Mucosa of descending colon (tissue), 3 donors: ENCODE data around the gene TBCB. TPM values are rescaled to one million over a fixed set of nuclear protein-coding genes. Genes with fewer than 3 reads are reported as not detected.
"Not testable (repeated sequence)": the region's sequence is repeated elsewhere in the genome, so short reads cannot be mapped to it uniquely, and the experiment has no call there.

Experiments used
- ATAC-seq: fragments of 200-7000 bp; cut with Tn5 transposase; one replicate; pipeline ENCODE4 v1.9.1; 2020; ENCODE audit warnings: mild to moderate bottlenecking, moderate library complexity
- DNase-seq, 3 donors: peaks; one replicate each; pipeline ENCODE4 v3.0.0-alpha.2; 2020
- H3K36me3 ChIP-seq: fragments of 200-600 bp; one replicate; pipeline ENCODE4 v1.8.0; 2021; ENCODE audit warnings: low read depth, mild to moderate bottlenecking
- H3K4me1 ChIP-seq: fragments of 200-600 bp; one replicate; pipeline ENCODE4 v1.8.0; 2021; ENCODE audit warnings: low read depth, mild to moderate bottlenecking
- H3K4me3 ChIP-seq: fragments of 200-600 bp; one replicate; pipeline ENCODE4 v1.8.0; 2021; ENCODE audit warnings: mild to moderate bottlenecking
- H3K9me3 ChIP-seq: fragments of 200-600 bp; one replicate; pipeline ENCODE4 v1.8.0; 2021; ENCODE audit warnings: mild to moderate bottlenecking
- CTCF ChIP-seq: fragments of 200-600 bp; IDR thresholded peaks from one replicate; pipeline ENCODE4 v1.8.0; 2022; ENCODE audit warnings: antibody characterized with exemption, mild to moderate bottlenecking
- intact Hi-C, 2 donors: fragments of 100-400 bp; cut with DNase I in 1 of 2; cut with micrococcal nuclease in 1 of 2; formaldehyde crosslinking; loops; one replicate each; pipeline versions ENCODE4 v1.11.0 to v1.11.1; 2022; cut with DNase I, micrococcal nuclease
- total RNA-seq, 3 donors: library from RNA; stranded (reverse); fragmentation: NEBNext Ultra II Directional in 2 of 3; extraction: Animal tissue kit (Norgen Biotek cat#: 25700) in 2 of 3; gene quantifications; one replicate each; pipeline versions ENCODE4 v1.2.1 to v1.2.4, GENCODE V29; 2021 to 2023
- donor health status: DM: no; HTN: no; CAD: no; lungs with moderate emphysema.
- donor health status: DM: no; HTN: no; CAD: no.
- donor health status: DM: no; HTN: yes; CAD: no.

Gene TBCB
- total RNA-seq, 3 donors from 2014 or later: 81.9 to 106 (median 90.8) TPM

- intact Hi-C loops: loop anchor here in 1 of 2 donors (5.0 kb wide), 1 partner anchor 46 kb away; no protein-coding TSS in a partner anchor
- Histone ChIP-seq H3K36me3 (no peaks in the 10 kb centered on the region), H3K9me3 (no peaks in the 10 kb centered on the region), H3K4me3 (no peak overlapping the region), H3K4me1 (peaks cover 18% of the 10 kb centered on the region)
- no peak for TF ChIP-seq CTCF
- DNase-seq (no peak), ATAC-seq (no peak)
Measured at GRCh38 chr19:36172852-36173251, 57.6 kb downstream of the TBCB start.

GRCh38 chr19:36173846-36174245, 58.6 kb downstream of the TBCB start:
- not testable (repeated sequence) for H3K36me3 ChIP-seq, ATAC-seq, H3K4me3 ChIP-seq, H3K9me3 ChIP-seq, DNase-seq
- intact Hi-C loops: loop anchor here in 1 of 2 donors (5.0 kb wide), 1 partner anchor 47 kb away; no protein-coding TSS in a partner anchor
- peaks cover 12% of the 10 kb centered on the region for H3K4me1 ChIP-seq

Other genes starting within 250 kb of the TBCB start
- gene APLP1, start 246.9 kb upstream of the TBCB start, total RNA-seq: 10 to 100 TPM in 1 of 3 donors, 1 to 10 TPM in 2; 1.6 to 13.2 (median 1.9) TPM
- 10 to 100 TPM in 2 of 3 donors, 1 to 10 TPM in 1; 8.7 to 16.6 (median 12.3) TPM for gene NFKBID, start 214.9 kb upstream of the TBCB start, total RNA-seq
- gene HCST, start 212.9 kb upstream of the TBCB start, total RNA-seq: 1 to 10 TPM; 4.6 to 8.2 (median 7.9) TPM
- gene TYROBP, start 207.2 kb upstream of the TBCB start, total RNA-seq: 10 to 100 TPM; 15.7 to 50.2 (median 45.0) TPM
- gene LRFN3, start 179.1 kb upstream of the TBCB start, total RNA-seq: 10 to 100 TPM; 10.5 to 14.0 (median 10.5) TPM
- 10 to 100 TPM; 18.1 to 22.0 (median 19.1) TPM for gene SDHAF1, start 120.3 kb upstream of the TBCB start, total RNA-seq
- 1 to 10 TPM; 3.5 to 7.9 (median 6.9) TPM for gene SYNE4, start 106.7 kb upstream of the TBCB start, total RNA-seq
- gene ALKBH6, start 101.3 kb upstream of the TBCB start, total RNA-seq: 10 to 100 TPM; 20.2 to 24.1 (median 22.0) TPM
- gene CLIP3, start 82.6 kb upstream of the TBCB start, total RNA-seq: 10 to 100 TPM in 1 of 3 donors, 1 to 10 TPM in 2; 4.6 to 68.9 (median 8.1) TPM
- gene THAP8, start 61.2 kb upstream of the TBCB start, total RNA-seq: 10 to 100 TPM in 1 of 3 donors, 1 to 10 TPM in 2; 3.7 to 10.1 (median 4.4) TPM
- 1 to 10 TPM; 1.6 to 4.1 (median 1.9) TPM for gene WDR62, start 60.6 kb upstream of the TBCB start, total RNA-seq
- gene OVOL3, start 4.3 kb upstream of the TBCB start, total RNA-seq: not detected
- 10 to 100 TPM; 42.7 to 66.4 (median 47.4) TPM for gene POLR2I, start 593 bp upstream of the TBCB start, total RNA-seq
- gene CAPNS1, start 24.6 kb downstream of the TBCB start, total RNA-seq: 100 to 1,000 TPM; 501 to 878 (median 756) TPM
- 100 to 1,000 TPM in 1 of 3 donors, 10 to 100 TPM in 1, 1 to 10 TPM in 1; 6.0 to 115 (median 11.3) TPM for gene COX7A1, start 37.0 kb downstream of the TBCB start, total RNA-seq
- 1 to 10 TPM; 2.9 to 7.8 (median 3.1) TPM for gene ZNF565, start 99.2 kb downstream of the TBCB start, total RNA-seq
- 10 to 100 TPM; 32.8 to 45.9 (median 40.7) TPM for gene ZNF146, start 99.6 kb downstream of the TBCB start, total RNA-seq